ACC112 (cell line): ENCODE results near the gene CACNA1H.
"Not testable (repeated sequence)": the region's sequence is repeated elsewhere in the genome, so short reads cannot be mapped to it uniquely, and the experiment has no call there.

Experiments used
- H2AFZ ChIP-seq: fragments of 200-600 bp; sonication (generic); one replicate; pipeline ENCODE4 v1.6.0; 2017; ENCODE audit warnings: antibody characterized with exemption, low read length; ENCODE audit not compliant: unreplicated experiment
- H3K27ac ChIP-seq: fragments of 200-600 bp; sonication (generic); 2 replicates; pipeline ENCODE4 v1.5.1; 2014; ENCODE audit warnings: low read depth, mild to moderate bottlenecking, antibody characterized with exemption, low read length, moderate library complexity
- H3K27me3 ChIP-seq: fragments of 200-600 bp; sonication (generic); 2 replicates; pipeline ENCODE4 v1.6.1; 2014; ENCODE audit warnings: mild to moderate bottlenecking, antibody characterized with exemption, low read length, moderate library complexity, mixed read lengths; ENCODE audit not compliant: insufficient read depth
- H3K36me3 ChIP-seq: fragments of 200-600 bp; sonication (generic); 2 replicates; pipeline ENCODE4 v1.6.1; 2016; ENCODE audit warnings: mild to moderate bottlenecking, antibody characterized with exemption, low read length, moderate library complexity, mixed read lengths; ENCODE audit not compliant: insufficient read depth
- H3K4me1 ChIP-seq: fragments of 200-600 bp; sonication (generic); one replicate; pipeline ENCODE4 v1.6.1; 2016; ENCODE audit warnings: low read length, mixed read lengths; ENCODE audit not compliant: insufficient read depth, unreplicated experiment, control insufficient read depth
- H3K4me3 ChIP-seq: fragments of 200-600 bp; sonication (generic); 2 replicates; pipeline ENCODE4 v1.5.1; 2014; ENCODE audit warnings: mild to moderate bottlenecking, low read depth, low read length
- H3K79me2 ChIP-seq: fragments of 200-600 bp; sonication (generic); one replicate; pipeline ENCODE4 v1.6.0; 2016; ENCODE audit warnings: low read length; ENCODE audit not compliant: control insufficient read depth, unreplicated experiment, insufficient read depth

The CACNA1H gene

DNA sequence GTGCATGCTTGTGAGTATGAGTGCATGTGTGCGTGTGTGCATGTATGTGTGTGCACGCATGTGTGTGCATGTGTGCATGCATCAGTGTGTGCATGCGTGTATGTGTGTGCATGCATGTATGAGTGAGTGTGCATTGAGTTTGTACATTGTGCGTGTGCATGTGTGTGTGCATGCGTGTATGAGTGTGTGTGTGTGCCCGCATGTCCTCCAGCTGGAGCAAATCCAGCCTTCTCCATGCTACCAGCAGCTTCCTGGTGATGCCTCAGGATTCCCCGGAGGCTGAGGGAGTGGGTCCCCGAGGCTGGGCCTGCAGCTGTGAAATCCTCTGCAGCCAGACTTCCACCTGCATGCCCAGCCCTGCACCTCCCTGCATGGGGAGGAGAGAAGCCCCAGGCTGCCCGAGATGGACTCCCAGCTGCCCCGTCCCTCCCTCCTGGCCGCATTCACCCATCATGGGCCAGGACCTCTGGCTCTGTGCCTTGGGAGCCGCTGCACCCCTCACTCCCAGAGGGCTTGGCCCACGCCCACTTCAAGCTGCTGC lies 112.3 kb downstream of the CACNA1H start:
- Histone ChIP-seq H3K4me1 (no peaks in the 10 kb centered on the region), H3K27me3 (peaks cover 42% of the 10 kb centered on the region), H3K36me3 (no peaks in the 10 kb centered on the region), H3K27ac (no peak overlapping the region), H3K4me3 (no peak overlapping the region), H2AFZ (no peak overlapping the region), H3K79me2 (no peaks in the 10 kb centered on the region)

DNA sequence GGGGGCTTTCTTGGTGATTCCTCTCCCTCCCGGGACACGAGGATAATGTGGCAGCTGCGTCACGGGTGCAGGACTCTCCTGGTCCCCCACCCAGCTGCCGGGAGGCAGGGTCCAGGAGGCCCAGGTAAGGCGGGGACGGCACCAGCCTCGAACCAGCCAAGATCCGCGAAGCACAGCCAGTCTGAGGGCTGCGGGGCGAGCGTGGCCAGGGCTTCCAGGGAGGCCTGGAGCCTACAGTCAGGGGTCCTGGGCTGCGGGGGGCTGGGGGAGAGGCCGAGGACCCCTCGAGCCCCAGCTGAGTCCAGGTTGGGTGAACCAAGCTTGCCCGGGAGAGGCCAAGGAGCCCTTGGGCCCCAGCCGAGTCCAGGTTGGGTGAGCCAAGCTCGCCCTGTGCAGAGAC lies 112.9 kb downstream of the CACNA1H start:
- H3K4me1 ChIP-seq: no peaks in the 10 kb centered on the region
- no peak overlapping the region for H3K27ac ChIP-seq
- no peaks in the 10 kb centered on the region for H3K36me3 ChIP-seq
- H2AFZ ChIP-seq: no peak overlapping the region
- no peaks in the 10 kb centered on the region for H3K79me2 ChIP-seq
- no peak overlapping the region for H3K4me3 ChIP-seq
- H3K27me3 ChIP-seq: peaks cover 38% of the 10 kb centered on the region

- H3K27me3 ChIP-seq: peaks cover 22% of the 10 kb centered on the region
- H3K4me3 ChIP-seq, H3K4me1 ChIP-seq, H2AFZ ChIP-seq, H3K79me2 ChIP-seq, H3K36me3 ChIP-seq, H3K27ac ChIP-seq: not testable (repeated sequence)
Observed at GRCh38 chr16:1269418-1269817, 116.5 kb downstream of the CACNA1H start.

GRCh38 chr16:1271380-1271723 lies 118.4 kb downstream of the CACNA1H start:
- Histone ChIP-seq H3K4me1 (no peaks in the 10 kb centered on the region), H3K27me3 (peaks cover 28% of the 10 kb centered on the region), H3K27ac (no peak overlapping the region), H3K4me3 (no peak overlapping the region), H3K79me2 (no peaks in the 10 kb centered on the region), H3K36me3 (no peaks in the 10 kb centered on the region), H2AFZ (no peak overlapping the region)
